Measurements from ENCODE around the gene NCOA3. TPM values are rescaled to one million over a fixed set of nuclear protein-coding genes. Genes with fewer than 3 reads are reported as not detected.

Gene NCOA3
- total and polyA plus RNA-seq, 2 of the 8 experiments (the other 6 are each of a cell fraction or from before 2014, with no cell fraction given), result 7.9 to 24.7 TPM

GRCh38 chr20:47573559-47573958, 71.9 kb downstream of the NCOA3 start:
- Histone ChIP-seq H2BK15ac (ENCODE audit: low read length) (no peak overlapping the region), H2AFZ (ENCODE audit: low read length) (no peak overlapping the region), H2BK20ac (ENCODE audit: low read length) (no peak overlapping the region), H3K9me3 (ENCODE audit: insufficient read depth in 2 of 2, low read depth in 1 of 2, low read length in 1 of 2) (peaks cover 0 to 2% of the 10 kb centered on the region in 2 experiments; a peak in 1 of 4 replicates), H3K27me3 (replicated peaks in 1 of 4; ENCODE audit: control insufficient read depth in 3 of 4, extremely low read depth in 1 of 4, insufficient read depth in 3 of 4, low read length in 3 of 4) (no peaks in the 10 kb centered on the region), H3K9ac (replicated peaks in 1 of 4; ENCODE audit: extremely low read depth in 1 of 4, low read depth in 3 of 4, low read length in 3 of 4) (no peak overlapping the region; a peak in 1 of 7 replicates), H2BK120ac (replicated peaks; ENCODE audit: low read depth, low read length) (no peak overlapping the region), H3K56ac (replicated peaks; ENCODE audit: insufficient read length, low read depth, low read length) (no peak overlapping the region), H3K4me1 (replicated peaks in 1 of 4; ENCODE audit: control insufficient read depth in 3 of 4, insufficient read depth in 4 of 4, low read length in 3 of 4) (peaks cover 0 to 16% (median 14%) of the 10 kb centered on the region in 4 experiments; a peak in 4 of 7 replicates), H3K4me2 (ENCODE audit: insufficient read depth in 1 of 2, low read depth in 2 of 2, low read length in 2 of 2) (peak overlapping the region; percentile 37 to 40; a peak in 3 of 4 replicates), H3K4me3 (ENCODE audit: extremely low read depth in 1 of 4, insufficient read depth in 2 of 4, low read depth in 3 of 4, low read length in 4 of 4) (no peak overlapping the region), H3K36me3 (ENCODE audit: control insufficient read depth in 2 of 4, insufficient read depth in 4 of 4, low read length in 3 of 4) (no peaks in the 10 kb centered on the region; a peak in 1 of 8 replicates), H2BK12ac (ENCODE audit: low read depth, low read length) (no peak overlapping the region), H3K79me1 (ENCODE audit: low read depth, low read length) (no peaks in the 10 kb centered on the region; the same call in 1 of the 2 replicates), H4K5ac (ENCODE audit: insufficient read length, low read depth, low read length) (no peak overlapping the region), H3K18ac (ENCODE audit: extremely low read depth, low read length) (no peak overlapping the region; the same call in 1 of the 2 replicates), H2AK5ac (ENCODE audit: low read depth, low read length) (no peak overlapping the region), H3K14ac (ENCODE audit: insufficient read length) (no peak overlapping the region), H4K8ac (ENCODE audit: extremely low read depth, insufficient read depth, low read length) (no peak overlapping the region), H3K4ac (replicated peaks; ENCODE audit: insufficient read length, low read depth, low read length) (no peak overlapping the region), H4K20me1 (replicated peaks in 1 of 2; ENCODE audit: control insufficient read depth in 1 of 2, insufficient read depth in 2 of 2, low read length in 2 of 2) (peaks cover 0 to 4% of the 10 kb centered on the region in 2 experiments), H3K23me2 (ENCODE audit: low read depth, low read length) (no peaks in the 10 kb centered on the region), H3K27ac (ENCODE audit: low read depth, low read length) (no peak overlapping the region; the same call in none of the 2 replicates), H2BK5ac (ENCODE audit: low read depth, low read length) (no peak overlapping the region; the same call in 1 of the 2 replicates), H4K91ac (replicated peaks; ENCODE audit: insufficient read length, low read length) (no peak overlapping the region), H3K23ac (ENCODE audit: insufficient read length) (no peak overlapping the region), H3K79me2 (ENCODE audit: control insufficient read depth in 1 of 2, insufficient read depth in 2 of 2, low read length in 2 of 2) (peaks cover 0 to 65% of the 10 kb centered on the region in 2 experiments; a peak in 2 of 4 replicates)
- ChIA-PET CTCF (ENCODE audit: partially characterized antibody) (interaction anchor here (0.6 to 2.0 kb wide), 2 partner anchors 18 to 38 kb away, joined by 3 to 7 read pairs; no protein-coding TSS in a partner anchor), POLR2A (ENCODE audit: partially characterized antibody) (interaction anchor here (0.6 kb wide), 1 partner anchor 9 kb away, joined by 3 read pairs; no protein-coding TSS in a partner anchor)
- DNase-seq (ENCODE audit: low read depth in 1 of 2, low spot score in 2 of 2) (no peak), FAIRE-seq (no peak)
- WGBS, 2 experiments (ENCODE audit: extremely low coverage in 1 of 2, insufficient coverage in 1 of 2, insufficient read length in 1 of 2, insufficient replicate concordance in 2 of 2, low coverage in 1 of 2, low lambda C conversion rate in 2 of 2, missing lambda C conversion rate in 1 of 2), result 35% methylated on average over 3 of the region's 3 CpGs; no CpG with 5 or more reads in 1 of the 2 experiments
